Nephron progenitor cell (in vitro differentiated cells): Measurements from ENCODE around the gene GPRC6A.
"Not testable (repeated sequence)": the region's sequence is repeated elsewhere in the genome, so short reads cannot be mapped to it uniquely, and the experiment has no call there.

Experiments
- DNase-seq: peaks from one replicate; pipeline ENCODE4 v3.0.0; 2021
- H3K27ac Mint-ChIP-seq: 2 replicates; pipeline ENCODE4 v1.8.0; 2021; ENCODE audit warnings: mild to moderate bottlenecking, moderate library complexity, mixed read lengths
- H3K27me3 Mint-ChIP-seq: 2 replicates; pipeline ENCODE4 v1.8.0; 2021; ENCODE audit warnings: mild to moderate bottlenecking, low read depth, mixed read lengths; ENCODE audit not compliant: poor library complexity
- H3K36me3 Mint-ChIP-seq: 2 replicates; pipeline ENCODE4 v1.8.0; 2021; ENCODE audit warnings: low read depth, mixed read lengths
- H3K4me1 Mint-ChIP-seq: 2 replicates; pipeline ENCODE4 v1.8.0; 2021; ENCODE audit warnings: mixed read lengths
- H3K4me3 Mint-ChIP-seq: 2 replicates; pipeline ENCODE4 v1.8.0; 2021; ENCODE audit warnings: mild to moderate bottlenecking, moderate library complexity, mixed read lengths
- H3K9me3 Mint-ChIP-seq: 2 replicates; pipeline ENCODE4 v1.8.0; 2021; ENCODE audit warnings: mild to moderate bottlenecking, moderate library complexity, mixed read lengths
- TF ChIP-seq, protein P1 (sequence below): fragments of 200-600 bp; sonication (generic); IDR thresholded peaks from 2 replicates; pipeline ENCODE4 v1.5.0; 2021; ENCODE audit warnings: antibody characterized with exemption

The GPRC6A gene

DNA sequence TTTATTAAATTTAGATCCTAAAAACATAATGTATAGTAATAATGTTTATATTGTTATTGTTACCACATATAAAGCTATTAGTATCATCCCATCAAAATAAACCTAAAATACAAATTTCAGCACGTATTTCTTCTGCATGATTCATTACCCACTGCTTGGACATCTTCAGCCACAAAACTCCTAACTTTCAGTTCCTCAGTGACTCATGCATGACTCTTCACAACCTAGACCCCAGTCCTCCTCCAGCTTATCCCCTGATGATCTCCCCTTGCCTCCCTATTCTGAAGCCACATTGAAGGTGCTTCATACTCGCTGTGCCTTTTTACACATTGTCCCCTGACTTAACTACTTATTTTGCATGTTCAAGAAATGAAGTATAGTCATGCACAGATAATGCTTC, 11.2 kb upstream of the GPRC6A start:
- no peaks in the 10 kb centered on the region for H3K36me3 Mint-ChIP-seq
- H3K4me3 Mint-ChIP-seq = no peak overlapping the region
- peaks cover 3% of the 10 kb centered on the region for H3K27me3 Mint-ChIP-seq
- H3K9me3 Mint-ChIP-seq = no peaks in the 10 kb centered on the region
- no peak for DNase-seq
- TF ChIP-seq, protein P1, sequence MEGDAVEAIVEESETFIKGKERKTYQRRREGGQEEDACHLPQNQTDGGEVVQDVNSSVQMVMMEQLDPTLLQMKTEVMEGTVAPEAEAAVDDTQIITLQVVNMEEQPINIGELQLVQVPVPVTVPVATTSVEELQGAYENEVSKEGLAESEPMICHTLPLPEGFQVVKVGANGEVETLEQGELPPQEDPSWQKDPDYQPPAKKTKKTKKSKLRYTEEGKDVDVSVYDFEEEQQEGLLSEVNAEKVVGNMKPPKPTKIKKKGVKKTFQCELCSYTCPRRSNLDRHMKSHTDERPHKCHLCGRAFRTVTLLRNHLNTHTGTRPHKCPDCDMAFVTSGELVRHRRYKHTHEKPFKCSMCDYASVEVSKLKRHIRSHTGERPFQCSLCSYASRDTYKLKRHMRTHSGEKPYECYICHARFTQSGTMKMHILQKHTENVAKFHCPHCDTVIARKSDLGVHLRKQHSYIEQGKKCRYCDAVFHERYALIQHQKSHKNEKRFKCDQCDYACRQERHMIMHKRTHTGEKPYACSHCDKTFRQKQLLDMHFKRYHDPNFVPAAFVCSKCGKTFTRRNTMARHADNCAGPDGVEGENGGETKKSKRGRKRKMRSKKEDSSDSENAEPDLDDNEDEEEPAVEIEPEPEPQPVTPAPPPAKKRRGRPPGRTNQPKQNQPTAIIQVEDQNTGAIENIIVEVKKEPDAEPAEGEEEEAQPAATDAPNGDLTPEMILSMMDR = no peak
- H3K4me1 Mint-ChIP-seq = no peaks in the 10 kb centered on the region
- H3K27ac Mint-ChIP-seq = no peak overlapping the region

DNA sequence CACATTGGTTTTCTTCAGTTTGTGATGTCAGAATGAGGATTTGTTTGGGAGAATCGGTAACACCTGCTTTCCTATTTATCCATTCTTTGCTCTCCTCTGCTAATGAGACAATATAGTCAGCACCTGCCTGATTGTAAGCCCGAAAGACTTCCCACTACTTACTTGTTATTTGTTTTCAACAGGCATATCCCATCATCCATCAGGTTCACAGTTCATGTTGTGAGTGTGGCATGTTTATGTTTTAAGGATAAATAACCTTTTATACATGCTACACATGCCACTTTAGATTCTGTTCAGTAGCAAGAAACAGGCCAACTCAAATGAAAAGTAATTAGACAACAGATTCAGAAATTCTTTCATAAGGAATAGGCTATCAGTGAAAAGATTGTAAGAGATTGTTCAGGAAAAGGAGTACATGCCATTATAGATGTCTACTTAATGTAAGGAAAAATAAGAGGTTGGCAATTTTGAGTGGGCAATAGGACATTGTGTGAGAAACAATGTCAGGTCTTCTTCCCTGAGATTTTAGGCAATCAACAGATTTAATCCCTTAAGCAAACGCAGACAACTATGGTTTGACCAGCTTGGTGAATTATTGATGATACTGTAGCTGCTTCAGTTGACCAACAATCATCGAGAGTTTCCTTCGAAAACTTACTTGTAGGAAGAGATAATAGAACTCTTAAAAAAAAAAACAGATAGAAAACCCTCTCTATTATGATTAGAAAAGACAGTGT, 7.9 kb upstream of the GPRC6A start:
- no peak for DNase-seq
- H3K27ac Mint-ChIP-seq = no peak overlapping the region

DNA sequence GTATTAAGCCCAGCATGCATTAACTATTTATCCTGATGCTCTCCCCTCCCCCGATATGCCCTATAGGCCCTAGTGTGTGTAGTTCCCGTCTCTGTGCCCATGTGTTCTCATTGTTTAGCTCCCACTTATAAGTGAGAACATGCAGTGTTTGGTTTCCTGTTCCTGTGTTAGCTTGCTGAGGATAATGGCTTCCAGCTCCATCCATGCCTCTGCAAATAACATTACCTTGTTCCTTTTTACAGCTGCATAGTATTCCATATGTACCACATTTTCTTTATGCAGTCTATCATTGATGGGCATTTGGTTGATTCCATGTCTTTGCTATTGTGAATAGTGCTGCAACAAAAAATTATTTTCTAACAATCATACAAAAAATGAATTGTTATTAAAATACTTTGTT, 5.6 kb upstream of the GPRC6A start:
- not testable (repeated sequence) for H3K27me3 Mint-ChIP-seq, H3K4me3 Mint-ChIP-seq, H3K9me3 Mint-ChIP-seq, H3K36me3 Mint-ChIP-seq, H3K27ac Mint-ChIP-seq, H3K4me1 Mint-ChIP-seq, DNase-seq

More for the DNA sequence above, 7.9 kb upstream of the GPRC6A start:
- H3K9me3 Mint-ChIP-seq = no peaks in the 10 kb centered on the region
- peaks cover 10% of the 10 kb centered on the region for H3K27me3 Mint-ChIP-seq
- no peak overlapping the region for H3K4me3 Mint-ChIP-seq
- TF ChIP-seq, protein P1 = no peak
- no peaks in the 10 kb centered on the region for H3K4me1 Mint-ChIP-seq
- no peaks in the 10 kb centered on the region for H3K36me3 Mint-ChIP-seq

DNA sequence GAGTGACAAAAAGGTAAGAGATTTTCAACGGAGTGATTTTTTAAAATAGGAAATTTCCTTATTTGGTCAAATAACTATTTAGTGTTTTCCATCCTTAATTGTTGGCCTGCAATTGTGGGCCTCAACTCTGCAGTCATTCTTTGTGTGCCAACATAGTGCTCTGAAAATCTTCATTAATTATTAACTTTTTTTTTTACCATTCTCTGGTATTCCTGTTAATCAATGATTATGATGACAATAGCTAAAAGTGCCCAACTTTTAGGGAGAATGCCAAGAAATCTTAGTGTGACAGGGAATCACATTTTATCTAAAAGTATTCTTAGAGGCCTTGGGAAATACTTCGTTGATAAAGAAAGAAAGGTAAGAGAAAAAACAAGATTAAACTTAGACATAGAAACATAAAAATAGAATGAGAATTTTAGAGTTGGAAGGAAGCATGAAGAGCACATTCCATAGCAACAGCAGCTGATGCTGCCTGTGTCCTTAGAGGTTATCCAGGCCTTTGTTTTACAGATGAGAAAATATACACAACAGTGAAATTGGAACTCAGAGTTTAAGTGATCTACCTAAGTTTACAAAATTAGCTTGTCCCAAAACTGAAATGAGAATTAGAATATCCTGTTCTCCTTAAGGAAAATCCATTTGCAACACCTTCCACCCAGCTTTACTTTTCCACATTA, 1.2 kb downstream of the GPRC6A start:
- no peak overlapping the region for H3K27ac Mint-ChIP-seq
- peaks cover 4% of the 10 kb centered on the region for H3K36me3 Mint-ChIP-seq
- H3K9me3 Mint-ChIP-seq = peaks cover 15% of the 10 kb centered on the region
- TF ChIP-seq, protein P1 = no peak
- DNase-seq = no peak
- no peaks in the 10 kb centered on the region for H3K4me1 Mint-ChIP-seq
- peaks cover 7% of the 10 kb centered on the region for H3K27me3 Mint-ChIP-seq
- no peak overlapping the region for H3K4me3 Mint-ChIP-seq

DNA sequence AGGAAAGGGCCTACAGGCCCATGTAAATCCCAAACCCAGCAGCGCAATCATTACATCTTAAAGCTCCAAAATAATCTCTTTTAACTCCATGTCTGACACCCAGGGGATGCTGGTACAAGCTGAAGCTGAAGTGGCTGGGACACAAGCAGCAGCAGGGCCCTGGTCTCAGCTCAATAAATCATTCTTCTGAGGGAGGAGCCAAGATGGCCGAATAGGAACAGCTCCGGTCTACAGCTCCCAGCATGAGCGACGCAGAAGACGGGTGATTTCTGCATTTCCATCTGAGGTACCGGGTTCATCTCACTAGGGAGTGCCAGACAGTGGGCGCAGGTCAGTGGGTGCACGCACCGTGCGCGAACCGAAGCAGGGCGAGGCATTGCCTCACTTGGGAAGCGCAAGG, 12.5 kb downstream of the GPRC6A start:
- not testable (repeated sequence) for H3K4me3 Mint-ChIP-seq, H3K4me1 Mint-ChIP-seq, H3K27ac Mint-ChIP-seq, H3K36me3 Mint-ChIP-seq, DNase-seq, H3K27me3 Mint-ChIP-seq
- H3K9me3 Mint-ChIP-seq = peaks cover 38% of the 10 kb centered on the region

DNA sequence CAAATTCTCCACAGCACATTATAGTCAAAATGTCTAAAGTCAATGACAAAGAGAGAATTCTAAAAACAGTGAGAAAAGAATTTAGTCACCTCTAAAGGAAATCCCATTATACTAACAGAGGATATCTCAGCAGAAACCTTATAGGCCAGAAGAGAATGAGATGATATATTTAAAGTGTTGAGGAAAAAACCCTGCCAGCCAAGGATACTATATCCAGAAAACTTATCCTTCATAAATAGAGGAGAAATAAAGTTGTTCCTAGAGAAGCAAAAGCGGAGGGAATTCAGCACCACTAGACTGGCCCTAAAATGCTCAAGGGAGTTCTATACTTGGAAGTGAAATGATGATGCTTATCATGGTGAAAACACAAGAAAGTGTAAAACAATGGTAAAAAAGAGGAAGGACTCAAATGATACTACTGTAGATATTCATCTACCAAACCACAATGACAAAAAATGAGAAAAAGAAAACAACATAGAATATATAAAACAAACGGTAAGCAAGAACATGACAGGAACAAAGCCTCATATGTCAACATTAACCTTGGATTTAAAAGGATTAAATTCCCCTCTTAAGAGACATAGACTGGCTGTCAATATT, 16.7 kb downstream of the GPRC6A start:
- Mint-ChIP-seq H3K36me3 (no peaks in the 10 kb centered on the region), H3K4me1 (no peaks in the 10 kb centered on the region), H3K4me3 (no peak overlapping the region), H3K27ac (no peak overlapping the region), H3K27me3 (no peaks in the 10 kb centered on the region), H3K9me3 (peaks cover 33% of the 10 kb centered on the region)
- TF ChIP-seq, protein P1 = no peak
- DNase-seq = no peak
